HCT116 (cell line): Measurements from ENCODE around the gene KCNH2. TPM values are rescaled to one million over a fixed set of nuclear protein-coding genes. Genes with fewer than 3 reads are reported as not detected.

Experiments used
- ATAC-seq: fragments of 200-7000 bp; cut with Tn5 transposase; 2 replicates; pipeline ENCODE4 v1.9.1; 2020; ENCODE audit warnings: mild to moderate bottlenecking, moderate library complexity
- BruUV-seq: library from RNA; stranded (reverse); fragments of 400-500 nt; replicated peaks from 2 replicates; lab custom pipeline; 2021; lab: Mats Ljungman, UMichigan
- CTCF ChIA-PET: fragments of 300-600 bp; sonication (Branson Sonifier 250); formaldehyde crosslinking; loops from one replicate; lab custom pipeline; 2021; ENCODE audit warnings: antibody characterized with exemption; lab: Charles Lee
- POLR2A ChIA-PET: fragments of 300-600, 350-600 bp; sonication (Branson Sonifier 250); formaldehyde crosslinking; loops from one replicate; lab custom pipeline; 2021; ENCODE audit warnings: antibody characterized with exemption; lab: Charles Lee
- RAD21 ChIA-PET, 2 experiments: fragments of 300-600 bp; sonication (Branson Sonifier 250); formaldehyde crosslinking; loops; one replicate each; lab custom pipeline; 2023; ENCODE audit warnings: low total read pairs in 2 of 2; ENCODE audit not compliant: uncharacterized antibody in 2 of 2, unreplicated experiment in 2 of 2, low non-redundant PET in 1 of 2; lab: Charles Lee
- DNase-seq: peaks from one replicate; pipeline ENCODE4 v3.0.0-alpha.2; 2010; ENCODE audit warnings: low read depth, low spot score
- H2AFZ ChIP-seq: fragments of 200-600 bp; shearing (Covaris generic), sonication (generic); 2 replicates; pipeline ENCODE4 v1.6.1; 2017; ENCODE audit warnings: low read depth, mixed run types, mixed read lengths, antibody characterized with exemption, low read length; ENCODE audit not compliant: poor library complexity, severe bottlenecking
- H3K27ac ChIP-seq: 2 replicates; pipeline ENCODE4 v1.5.1; 2012; ENCODE audit warnings: low read depth, low read length
- H3K27me3 ChIP-seq: fragments of 200-600 bp; sonication (generic); 2 replicates; pipeline ENCODE4 v1.6.1; 2016; ENCODE audit warnings: mixed run types, low read length, mixed read lengths; ENCODE audit not compliant: insufficient read depth
- H3K36me3 ChIP-seq, 2 experiments: fragments of 200-500 bp in 1 of 2; fragments of 200-600 bp in 1 of 2; sonication (Bioruptor generic) in 1 of 2; sonication (generic) in 1 of 2; 2 replicates each; pipeline versions ENCODE4 v1.5.1 to v1.6.1; 2014 to 2016; ENCODE audit warnings: low read length in 2 of 2, inconsistent platforms in 1 of 2, mixed read lengths in 1 of 2, mixed run types in 1 of 2; ENCODE audit not compliant: insufficient read depth in 2 of 2, control insufficient read depth in 1 of 2
- H3K4me1 ChIP-seq, 2 experiments: fragments of 200-600 bp in 1 of 2; sonication (generic) in 1 of 2; 2 replicates each; pipeline versions ENCODE4 v1.5.1 to v1.6.1; 2012 to 2017; ENCODE audit warnings: low read length in 2 of 2, inconsistent platforms in 1 of 2, mild to moderate bottlenecking in 1 of 2, mixed read lengths in 1 of 2, mixed run types in 1 of 2, moderate library complexity in 1 of 2; ENCODE audit not compliant: insufficient read depth in 2 of 2, control insufficient read depth in 1 of 2
- H3K4me2 ChIP-seq: fragments of 200-600 bp; sonication (generic); 2 replicates; pipeline ENCODE4 v1.6.1; 2017; ENCODE audit warnings: mixed run types, low read length, mixed read lengths
- H3K4me3 ChIP-seq, 2 experiments: fragments of 200-600 bp in 1 of 2; sonication (generic) in 1 of 2; replicated peaks in 1 of 2; 2 replicates each; pipeline ENCODE4 v1.5.1; 2011 to 2016; ENCODE audit warnings: low read length in 2 of 2, control low read depth in 1 of 2, low read depth in 1 of 2, mild to moderate bottlenecking in 1 of 2, mixed read lengths in 1 of 2, mixed run types in 1 of 2
- H3K79me2 ChIP-seq: fragments of 200-600 bp; sonication (generic); 2 replicates; pipeline ENCODE4 v1.6.1; 2017; ENCODE audit warnings: mild to moderate bottlenecking, mixed run types, low read length, moderate library complexity, mixed read lengths; ENCODE audit not compliant: insufficient read depth
- H3K9ac ChIP-seq: fragments of 200-600 bp; sonication (generic); 2 replicates; pipeline ENCODE4 v1.6.1; 2016; ENCODE audit warnings: low read length, mixed read lengths
- H3K9me2 ChIP-seq: fragments of 200-600 bp; sonication (generic), shearing (Covaris generic); 2 replicates; pipeline ENCODE4 v1.6.1; 2017; ENCODE audit warnings: mixed run types, mild to moderate bottlenecking, moderate library complexity; ENCODE audit not compliant: insufficient read depth
- H3K9me3 ChIP-seq, 2 experiments: fragments of 200-500 bp in 1 of 2; fragments of 200-600 bp in 1 of 2; sonication (Bioruptor generic) in 1 of 2; sonication (generic) in 1 of 2; 2 replicates each; pipeline ENCODE4 v1.6.1; 2014 to 2017; ENCODE audit warnings: low read length in 2 of 2, mixed read lengths in 2 of 2, inconsistent platforms in 1 of 2, low read depth in 1 of 2, mild to moderate bottlenecking in 1 of 2, mixed run types in 1 of 2, moderate library complexity in 1 of 2; ENCODE audit not compliant: control insufficient read depth in 1 of 2, insufficient read depth in 1 of 2
- H4K20me1 ChIP-seq: fragments of 200-600 bp; sonication (generic), shearing (Covaris generic); 2 replicates; pipeline ENCODE4 v1.6.1; 2017; ENCODE audit warnings: mixed run types, mild to moderate bottlenecking, moderate library complexity; ENCODE audit not compliant: insufficient read depth
- CEBPB ChIP-seq: IDR thresholded peaks from 2 replicates; pipeline ENCODE4 v1.6.1; 2012; ENCODE audit warnings: low read depth
- ELF1 ChIP-seq: IDR thresholded peaks from 2 replicates; pipeline ENCODE4 v1.6.1; 2012; ENCODE audit warnings: low read depth, borderline replicate concordance
- EZH2phosphoT487 ChIP-seq: fragments of 200-600 bp; IDR thresholded peaks from 2 replicates; pipeline ENCODE4 v1.6.1; 2018; ENCODE audit warnings: antibody characterized with exemption, borderline replicate concordance
- POLR2AphosphoS5 ChIP-seq: IDR thresholded peaks from 2 replicates; pipeline ENCODE4 v1.6.1; 2011; ENCODE audit warnings: mild to moderate bottlenecking, low read depth, low read length, moderate library complexity
- RAD21 ChIP-seq: IDR thresholded peaks from 2 replicates; pipeline ENCODE4 v1.6.1; 2012; ENCODE audit warnings: low read depth, mild to moderate bottlenecking
- SP1 ChIP-seq: IDR thresholded peaks from 2 replicates; pipeline ENCODE4 v1.6.1; 2012; ENCODE audit warnings: low read depth
- SRF ChIP-seq: IDR thresholded peaks from 2 replicates; pipeline ENCODE4 v1.6.1; 2012; ENCODE audit warnings: low read depth
- TCF7L2 ChIP-seq: IDR thresholded peaks from 2 replicates; pipeline ENCODE4 v1.7.0; 2011; ENCODE audit warnings: borderline replicate concordance, inconsistent platforms; ENCODE audit not compliant: insufficient read depth, insufficient read length; ENCODE audit errors: extremely low read depth
- YY1 ChIP-seq: IDR thresholded peaks from 2 replicates; pipeline ENCODE4 v1.6.1; 2011; ENCODE audit warnings: low read length, low read depth, moderate library complexity, mild to moderate bottlenecking; ENCODE audit not compliant: insufficient replicate concordance; ENCODE audit errors: extremely low read depth
- ZFX ChIP-seq: fragments of 450-650 bp; IDR thresholded peaks from 2 replicates; pipeline ENCODE4 v1.6.1; 2017
- ZNF274 ChIP-seq: fragments of 200-500 bp; sonication (Bioruptor generic); IDR thresholded peaks from 2 replicates; pipeline ENCODE4 v1.6.1; 2014; ENCODE audit warnings: mild to moderate bottlenecking, low read depth, low read length, inconsistent platforms
- intact Hi-C: fragments of 100-400 bp; cut with micrococcal nuclease; formaldehyde crosslinking; loops from 2 replicates; pipeline ENCODE4 v1.10.0; 2022
- total RNA-seq: library from RNA; stranded (reverse); gene quantifications from one replicate; pipeline ENCODE4 v1.2.1, GENCODE V29; 2021; ENCODE audit not compliant: unreplicated experiment
- TF ChIP-seq, protein P1 (sequence below): IDR thresholded peaks from 2 replicates; pipeline ENCODE4 v1.6.1; 2012; ENCODE audit warnings: low read depth
- TF ChIP-seq, protein P2 (sequence below), 3 experiments: fragments of 200-600 bp in 1 of 3; sonication (generic) in 1 of 3; IDR thresholded peaks in 2 of 3; conservative IDR thresholded peaks in 1 of 3; 2 replicates each; pipeline ENCODE4 v1.5.1; 2012 to 2017; ENCODE audit warnings: low read depth in 2 of 3, low read length in 2 of 3, antibody characterized with exemption in 1 of 3, borderline replicate concordance in 1 of 3, control low read depth in 1 of 3, mild to moderate bottlenecking in 1 of 3, mixed read lengths in 1 of 3, mixed run types in 1 of 3, moderate library complexity in 1 of 3; ENCODE audit not compliant: insufficient read depth in 1 of 3
- TF ChIP-seq, protein P3 (sequence below): IDR thresholded peaks from 2 replicates; pipeline ENCODE4 v1.6.1; 2012
- TF ChIP-seq, protein P4 (sequence below): IDR thresholded peaks from 2 replicates; pipeline ENCODE4 v1.6.1; 2012

Gene KCNH2
- total RNA-seq, 1 experiment from 2014 or later, result 9.7 TPM

DNA sequence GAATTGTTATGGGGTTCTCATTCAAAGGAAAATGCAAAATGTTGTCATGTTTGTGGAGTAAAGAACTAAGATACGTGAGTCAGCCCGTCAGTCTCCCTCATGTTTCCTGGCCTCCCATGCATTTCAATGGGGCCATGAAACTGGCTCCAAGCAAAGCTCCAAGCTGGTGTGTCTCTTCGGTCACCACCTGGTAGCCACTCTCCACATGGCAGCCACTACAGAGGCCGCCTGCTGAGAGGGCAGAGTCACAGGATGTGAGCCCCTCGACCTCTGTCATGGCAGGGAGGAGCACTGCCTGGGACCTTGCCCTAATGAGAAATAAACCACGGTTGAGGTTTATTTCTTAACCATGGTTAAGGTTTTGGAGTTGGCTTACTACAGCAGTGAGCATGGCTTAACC lies 63.2 kb downstream of the KCNH2 start (continued):
- TF ChIP-seq, protein P1, sequence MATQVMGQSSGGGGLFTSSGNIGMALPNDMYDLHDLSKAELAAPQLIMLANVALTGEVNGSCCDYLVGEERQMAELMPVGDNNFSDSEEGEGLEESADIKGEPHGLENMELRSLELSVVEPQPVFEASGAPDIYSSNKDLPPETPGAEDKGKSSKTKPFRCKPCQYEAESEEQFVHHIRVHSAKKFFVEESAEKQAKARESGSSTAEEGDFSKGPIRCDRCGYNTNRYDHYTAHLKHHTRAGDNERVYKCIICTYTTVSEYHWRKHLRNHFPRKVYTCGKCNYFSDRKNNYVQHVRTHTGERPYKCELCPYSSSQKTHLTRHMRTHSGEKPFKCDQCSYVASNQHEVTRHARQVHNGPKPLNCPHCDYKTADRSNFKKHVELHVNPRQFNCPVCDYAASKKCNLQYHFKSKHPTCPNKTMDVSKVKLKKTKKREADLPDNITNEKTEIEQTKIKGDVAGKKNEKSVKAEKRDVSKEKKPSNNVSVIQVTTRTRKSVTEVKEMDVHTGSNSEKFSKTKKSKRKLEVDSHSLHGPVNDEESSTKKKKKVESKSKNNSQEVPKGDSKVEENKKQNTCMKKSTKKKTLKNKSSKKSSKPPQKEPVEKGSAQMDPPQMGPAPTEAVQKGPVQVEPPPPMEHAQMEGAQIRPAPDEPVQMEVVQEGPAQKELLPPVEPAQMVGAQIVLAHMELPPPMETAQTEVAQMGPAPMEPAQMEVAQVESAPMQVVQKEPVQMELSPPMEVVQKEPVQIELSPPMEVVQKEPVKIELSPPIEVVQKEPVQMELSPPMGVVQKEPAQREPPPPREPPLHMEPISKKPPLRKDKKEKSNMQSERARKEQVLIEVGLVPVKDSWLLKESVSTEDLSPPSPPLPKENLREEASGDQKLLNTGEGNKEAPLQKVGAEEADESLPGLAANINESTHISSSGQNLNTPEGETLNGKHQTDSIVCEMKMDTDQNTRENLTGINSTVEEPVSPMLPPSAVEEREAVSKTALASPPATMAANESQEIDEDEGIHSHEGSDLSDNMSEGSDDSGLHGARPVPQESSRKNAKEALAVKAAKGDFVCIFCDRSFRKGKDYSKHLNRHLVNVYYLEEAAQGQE, result no peak
- no peak for TF ChIP-seq EZH2phosphoT487
- TF ChIP-seq RAD21, result no peak
- TF ChIP-seq, protein P2, sequence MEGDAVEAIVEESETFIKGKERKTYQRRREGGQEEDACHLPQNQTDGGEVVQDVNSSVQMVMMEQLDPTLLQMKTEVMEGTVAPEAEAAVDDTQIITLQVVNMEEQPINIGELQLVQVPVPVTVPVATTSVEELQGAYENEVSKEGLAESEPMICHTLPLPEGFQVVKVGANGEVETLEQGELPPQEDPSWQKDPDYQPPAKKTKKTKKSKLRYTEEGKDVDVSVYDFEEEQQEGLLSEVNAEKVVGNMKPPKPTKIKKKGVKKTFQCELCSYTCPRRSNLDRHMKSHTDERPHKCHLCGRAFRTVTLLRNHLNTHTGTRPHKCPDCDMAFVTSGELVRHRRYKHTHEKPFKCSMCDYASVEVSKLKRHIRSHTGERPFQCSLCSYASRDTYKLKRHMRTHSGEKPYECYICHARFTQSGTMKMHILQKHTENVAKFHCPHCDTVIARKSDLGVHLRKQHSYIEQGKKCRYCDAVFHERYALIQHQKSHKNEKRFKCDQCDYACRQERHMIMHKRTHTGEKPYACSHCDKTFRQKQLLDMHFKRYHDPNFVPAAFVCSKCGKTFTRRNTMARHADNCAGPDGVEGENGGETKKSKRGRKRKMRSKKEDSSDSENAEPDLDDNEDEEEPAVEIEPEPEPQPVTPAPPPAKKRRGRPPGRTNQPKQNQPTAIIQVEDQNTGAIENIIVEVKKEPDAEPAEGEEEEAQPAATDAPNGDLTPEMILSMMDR (IDR thresholded peaks at IDR 0.05 in 2 of 3, conservative IDR thresholded peaks at IDR 0.05 in 1 of 3; ENCODE audit: borderline replicate concordance in 1 of 3, insufficient read depth in 1 of 3, low read depth in 2 of 3, low read length in 2 of 3), result no peak
- TF ChIP-seq ZFX, result no peak
- TF ChIP-seq ELF1, result no peak
- TF ChIP-seq, protein P3, sequence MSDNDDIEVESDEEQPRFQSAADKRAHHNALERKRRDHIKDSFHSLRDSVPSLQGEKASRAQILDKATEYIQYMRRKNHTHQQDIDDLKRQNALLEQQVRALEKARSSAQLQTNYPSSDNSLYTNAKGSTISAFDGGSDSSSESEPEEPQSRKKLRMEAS, result no peak
- no peak for TF ChIP-seq SP1

DNA sequence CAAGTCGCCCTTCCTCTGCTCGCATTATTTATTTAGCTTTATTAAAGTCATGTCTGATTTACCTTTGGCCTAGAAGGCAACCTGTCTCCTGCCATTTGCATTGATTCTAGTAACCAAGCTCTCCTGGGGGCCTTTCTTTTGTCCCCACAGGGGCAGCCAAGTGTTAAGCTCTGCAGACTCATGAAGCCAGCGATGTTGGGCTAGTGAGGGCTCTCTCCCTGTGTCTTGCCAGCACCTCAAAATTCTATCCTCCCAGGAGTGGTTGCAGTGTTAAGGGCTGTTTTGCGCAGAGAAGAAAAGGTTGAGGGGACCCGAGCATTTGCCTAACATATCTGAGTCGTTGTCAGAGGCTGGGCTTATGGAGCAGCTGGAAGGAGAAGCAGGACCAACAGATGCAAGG lies 63.9 kb downstream of the KCNH2 start:
- Histone ChIP-seq H3K4me1 (no peaks in the 10 kb centered on the region), H3K36me3 (no peaks in the 10 kb centered on the region), H3K79me2 (no peaks in the 10 kb centered on the region), H3K27me3 (peaks cover 53% of the 10 kb centered on the region), H3K27ac (no peak overlapping the region), H3K4me2 (no peak overlapping the region), H3K9me3 (no peaks in the 10 kb centered on the region), H2AFZ (no peak overlapping the region), H4K20me1 (no peaks in the 10 kb centered on the region), H3K9me2 (no peaks in the 10 kb centered on the region), H3K9ac (no peak overlapping the region), H3K4me3 (no peak overlapping the region)
- BruUV-seq, result no TSS peak
- no peak for ATAC-seq
- intact Hi-C loops, result no loop called here
- ChIA-PET POLR2A (no interaction called here), RAD21 (no interaction called here), CTCF (interaction anchor here (1.8 kb wide), 1 partner anchor 94 kb away, joined by 5 read pairs; no protein-coding TSS in a partner anchor)
- no peak for DNase-seq
- TF ChIP-seq, protein P3, result no peak
- TF ChIP-seq ZNF274 (no peak), CEBPB (no peak), EZH2phosphoT487 (no peak), TCF7L2 (no peak), POLR2AphosphoS5 (no peak), YY1 (no peak), SRF (no peak)
- TF ChIP-seq, protein P4, sequence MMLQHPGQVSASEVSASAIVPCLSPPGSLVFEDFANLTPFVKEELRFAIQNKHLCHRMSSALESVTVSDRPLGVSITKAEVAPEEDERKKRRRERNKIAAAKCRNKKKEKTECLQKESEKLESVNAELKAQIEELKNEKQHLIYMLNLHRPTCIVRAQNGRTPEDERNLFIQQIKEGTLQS, result no peak
- TF ChIP-seq, protein P1, result no peak
